Activated CD8-positive, alpha-beta memory T cell treated with anti-CD3 and anti-CD28 coated beads for 1 hour (primary cell): ENCODE measurements around the gene ALLC.

Experiments
- DNase-seq, 2 donors: peaks; one replicate each; pipeline ENCODE4 v3.0.0-alpha.2; 2020; ENCODE audit warnings: low read depth in 1 of 2; ENCODE audit errors: extremely low read depth in 1 of 2

ALLC gene

GRCh38 chr2:3709225-3709624 lies 51.2 kb downstream of the ALLC start:
- DNase-seq: no peak

GRCh38 chr2:3712424-3712823 lies 54.4 kb downstream of the ALLC start:
- DNase-seq: no peak

- DNase-seq: no peak
Measured at GRCh38 chr2:3712831-3713503, 55.0 kb downstream of the ALLC start.

- DNase-seq: no peak
Measured at GRCh38 chr2:3718679-3719078, 60.7 kb downstream of the ALLC start.

GRCh38 chr2:3725002-3725401 lies 67.0 kb downstream of the ALLC start:
- DNase-seq: no peak

- no peak for DNase-seq
Measured at GRCh38 chr2:3725458-3726250, 67.7 kb downstream of the ALLC start.

GRCh38 chr2:3726511-3726910 lies 68.5 kb downstream of the ALLC start:
- DNase-seq: no peak

GRCh38 chr2:3727397-3728045 lies 69.5 kb downstream of the ALLC start:
- no peak for DNase-seq

GRCh38 chr2:3728104-3729054 lies 70.4 kb downstream of the ALLC start:
- DNase-seq: no peak

GRCh38 chr2:3729055-3729448 lies 71.1 kb downstream of the ALLC start:
- DNase-seq: no peak

- DNase-seq: no peak
Measured at GRCh38 chr2:3729786-3730185, 71.8 kb downstream of the ALLC start.

- no peak for DNase-seq
Measured at GRCh38 chr2:3730646-3731045, 72.6 kb downstream of the ALLC start.

- no peak for DNase-seq
Measured at GRCh38 chr2:3731829-3732228, 73.8 kb downstream of the ALLC start.

- no peak for DNase-seq
Measured at GRCh38 chr2:3736112-3736511, 78.1 kb downstream of the ALLC start.

- DNase-seq: no peak
Measured at GRCh38 chr2:3737128-3737527, 79.1 kb downstream of the ALLC start.

- no peak for DNase-seq
Measured at GRCh38 chr2:3738454-3738853, 80.5 kb downstream of the ALLC start.

GRCh38 chr2:3739313-3739712 lies 81.3 kb downstream of the ALLC start:
- DNase-seq: no peak

GRCh38 chr2:3741396-3741795 lies 83.4 kb downstream of the ALLC start:
- no peak for DNase-seq

- no peak for DNase-seq
Measured at GRCh38 chr2:3741867-3742602, 84.0 kb downstream of the ALLC start.
